B cell (primary cell): Measurements from ENCODE around the gene AGXT2. TPM values are rescaled to one million over a fixed set of nuclear protein-coding genes. Genes with fewer than 3 reads are reported as not detected.

Experiments used
- ATAC-seq: fragments of 200-7000 bp; cut with Tn5 transposase; one replicate; pipeline ENCODE4 v1.10.0; 2021; ENCODE audit warnings: low read depth, mild to moderate bottlenecking, moderate number of reproducible peaks, moderate library complexity
- CTCF ChIA-PET: fragments of 350-600 bp; sonication (Branson Sonifier 250); formaldehyde crosslinking; loops from one replicate; lab custom pipeline; 2021; ENCODE audit warnings: antibody characterized with exemption, inconsistent platforms; lab: Charles Lee
- POLR2A ChIA-PET: fragments of 350-600 bp; sonication (Branson Sonifier 250); formaldehyde crosslinking; loops from one replicate; lab custom pipeline; 2021; ENCODE audit warnings: antibody characterized with exemption; lab: Charles Lee
- DNase-seq: peaks from one replicate; pipeline ENCODE4 v3.0.0; 2013
- H2AFZ ChIP-seq: 2 replicates; pipeline ENCODE4 v1.6.1; 2012; ENCODE audit warnings: mild to moderate bottlenecking, low read depth, low read length; ENCODE audit not compliant: insufficient read depth, poor library complexity, severe bottlenecking
- H3K27ac ChIP-seq, 2 donors: 1 replicate in 1 of 2; 2 replicates in 1 of 2; pipeline ENCODE4 v1.5.1; 2012 to 2013; ENCODE audit warnings: low read length in 2 of 2, mild to moderate bottlenecking in 2 of 2, moderate library complexity in 1 of 2
- H3K27me3 ChIP-seq, 4 experiments: fragments of 200-600 bp in 1 of 4; sonication (generic) in 1 of 4; replicated peaks in 1 of 4; 1 replicate in 2 of 4; 2 replicates in 2 of 4; pipeline versions ENCODE4 v1.6.1 to v1.7.0; 2013 to 2016; ENCODE audit warnings: low read length in 3 of 4, mild to moderate bottlenecking in 2 of 4, mixed read lengths in 1 of 4, moderate library complexity in 1 of 4; ENCODE audit not compliant: insufficient read depth in 4 of 4, control insufficient read depth in 3 of 4; ENCODE audit errors: control extremely low read depth in 1 of 4
- H3K36me3 ChIP-seq, 2 experiments: replicated peaks in 1 of 2; 1 replicate in 1 of 2; 2 replicates in 1 of 2; pipeline versions ENCODE4 v1.6.1 to v1.7.1; 2013; ENCODE audit warnings: low read length in 1 of 2; ENCODE audit not compliant: insufficient read depth in 2 of 2, control insufficient read depth in 1 of 2; ENCODE audit errors: control extremely low read depth in 1 of 2, extremely low read depth in 1 of 2
- H3K4me1 ChIP-seq, 2 donors: fragments of 200-600 bp in 1 of 2; sonication (generic) in 1 of 2; 1 replicate in 1 of 2; 2 replicates in 1 of 2; pipeline versions ENCODE4 v1.5.1 to v1.6.1; 2013 to 2017; ENCODE audit warnings: low read length in 2 of 2; ENCODE audit not compliant: control insufficient read depth in 2 of 2, insufficient read depth in 2 of 2
- H3K4me2 ChIP-seq: replicated peaks from 2 replicates; pipeline ENCODE3; 2012; ENCODE audit warnings: mild to moderate bottlenecking, low read depth, low read length; ENCODE audit not compliant: poor library complexity, severe bottlenecking
- H3K4me3 ChIP-seq, 5 experiments: fragments of 200-600 bp in 1 of 5; sonication (generic) in 1 of 5; 1 replicate in 3 of 5; 2 replicates in 2 of 5; pipeline versions ENCODE4 v1.5.1 to v1.7.0; 2011 to 2016; ENCODE audit warnings: low read length in 4 of 5, mild to moderate bottlenecking in 4 of 5, low read depth in 2 of 5, control low read depth in 1 of 5, moderate library complexity in 1 of 5; ENCODE audit not compliant: insufficient read depth in 1 of 5; ENCODE audit errors: control extremely low read depth in 1 of 5, extremely low read depth in 1 of 5
- H3K79me2 ChIP-seq: fragments of 200-600 bp; sonication (generic); one replicate; pipeline ENCODE4 v1.6.0; 2016; ENCODE audit warnings: low read length; ENCODE audit not compliant: control insufficient read depth, insufficient read depth
- H3K9ac ChIP-seq: fragments of 200-600 bp; sonication (generic); 2 replicates; pipeline ENCODE4 v1.6.1; 2017; ENCODE audit warnings: mild to moderate bottlenecking, low read length, moderate library complexity
- H3K9me3 ChIP-seq, 3 donors: one replicate each; pipeline versions ENCODE4 v1.6.1 to v1.7.1; 2013; ENCODE audit warnings: low read length in 2 of 3; ENCODE audit not compliant: control insufficient read depth in 2 of 3, insufficient read depth in 1 of 3; ENCODE audit errors: control extremely low read depth in 1 of 3
- H4K20me1 ChIP-seq: 2 replicates; pipeline ENCODE4 v1.6.0; 2012; ENCODE audit warnings: mild to moderate bottlenecking, low read length; ENCODE audit not compliant: insufficient read depth, control insufficient read depth, poor library complexity, severe bottlenecking
- H3K27ac Mint-ChIP-seq: one replicate; pipeline ENCODE4 v1.8.0; 2021; ENCODE audit warnings: mixed read lengths
- H3K27me3 Mint-ChIP-seq: one replicate; pipeline ENCODE4 v1.8.0; 2021; ENCODE audit warnings: mixed read lengths
- H3K4me1 Mint-ChIP-seq: one replicate; pipeline ENCODE4 v1.8.0; 2021; ENCODE audit warnings: mixed read lengths
- H3K4me3 Mint-ChIP-seq: one replicate; pipeline ENCODE4 v1.8.0; 2021; ENCODE audit warnings: mixed read lengths
- H3K9me3 Mint-ChIP-seq: one replicate; pipeline ENCODE4 v1.8.0; 2022; ENCODE audit warnings: mixed read lengths; ENCODE audit not compliant: insufficient read depth
- EZH2 ChIP-seq: IDR thresholded peaks from 2 replicates; pipeline ENCODE4 v1.6.1; 2012; ENCODE audit warnings: borderline replicate concordance, low read depth, mild to moderate bottlenecking, moderate library complexity, low read length; ENCODE audit not compliant: insufficient read depth, poor library complexity, severe bottlenecking
- WGBS: methylation state at CpG from one replicate; pipeline ENCODE4 v1.1.5; 2013; ENCODE audit warnings: missing lambda C conversion rate; ENCODE audit not compliant: insufficient coverage; 5-methylcytosine and 5-hydroxymethylcytosine counted together
- intact Hi-C: fragments of 100-400 bp; cut with micrococcal nuclease; formaldehyde crosslinking; loops from one replicate; pipeline ENCODE4 v1.10.0; 2022
- polyA plus RNA-seq: library from polyadenylated mRNA; depleted of rRNA; stranded (reverse); fragments of >200 nt; gene quantifications from 2 replicates; pipeline ENCODE4 v1.2.3, GENCODE V29; 2012
- total RNA-seq, 2 donors: library from RNA; stranded (reverse); fragments of 120-200 nt in 1 of 2; gene quantifications; 1 replicate in 1 of 2; 2 replicates in 1 of 2; pipeline versions ENCODE4 v1.2.3 to v1.2.4, GENCODE V29; 2013 to 2022
- TF ChIP-seq, protein P1 (sequence below): fragments of 200-600 bp; IDR thresholded peaks from one replicate; pipeline ENCODE4 v1.8.0; 2022; ENCODE audit warnings: antibody characterized with exemption, mild to moderate bottlenecking

AGXT2 gene
- total and polyA plus RNA-seq, 2 donors (not counting 1 experiment from before 2014, with no cell fraction given) = not detected

DNA sequence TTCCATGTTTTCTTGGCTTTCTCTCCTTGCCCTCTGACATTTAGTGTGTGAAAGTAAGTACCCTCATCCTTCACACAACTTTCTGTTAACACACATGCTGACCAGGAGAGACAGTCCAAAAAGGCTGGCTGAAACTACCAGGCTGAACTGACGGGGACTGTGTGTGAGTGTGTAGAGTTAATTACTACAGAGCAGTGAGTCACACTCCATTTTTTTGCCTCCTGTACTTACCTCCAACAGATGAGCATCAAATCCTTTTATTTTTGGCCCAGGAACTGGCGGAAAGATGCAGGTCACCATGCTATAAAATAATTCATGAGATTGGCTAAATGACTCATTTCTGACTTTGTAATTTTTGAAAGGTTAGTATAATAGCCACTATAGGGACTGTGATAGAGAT is 20.2 kb upstream of the AGXT2 start:
- H2AFZ ChIP-seq = no peak overlapping the region
- POLR2A ChIA-PET = no interaction called here
- H3K79me2 ChIP-seq = no peaks in the 10 kb centered on the region
- H3K27me3 ChIP-seq = no peaks in the 10 kb centered on the region
- no CpG with 5 or more reads among the region's 2 CpGs for WGBS
- H3K9me3 ChIP-seq = no peaks in the 10 kb centered on the region
- no peak overlapping the region for H3K27ac Mint-ChIP-seq
- no peaks in the 10 kb centered on the region for H4K20me1 ChIP-seq
- intact Hi-C loops = no loop called here
- no peaks in the 10 kb centered on the region for H3K9me3 Mint-ChIP-seq
- DNase-seq (no peak), ATAC-seq (no peak)
- H3K36me3 ChIP-seq = no peaks in the 10 kb centered on the region
- H3K4me1 Mint-ChIP-seq = peaks cover 13% of the 10 kb centered on the region
- no peak overlapping the region for H3K4me3 Mint-ChIP-seq
- H3K9ac ChIP-seq = no peak overlapping the region
- CTCF ChIA-PET = interaction anchor here (0.7 to 1.5 kb wide), 2 partner anchors 23 to 950 kb away, joined by 3 to 5 read pairs; no protein-coding TSS in a partner anchor
- no peak overlapping the region for H3K4me2 ChIP-seq
- H3K4me3 ChIP-seq = no peak overlapping the region
- H3K27ac ChIP-seq = no peak overlapping the region
- TF ChIP-seq, protein P1, sequence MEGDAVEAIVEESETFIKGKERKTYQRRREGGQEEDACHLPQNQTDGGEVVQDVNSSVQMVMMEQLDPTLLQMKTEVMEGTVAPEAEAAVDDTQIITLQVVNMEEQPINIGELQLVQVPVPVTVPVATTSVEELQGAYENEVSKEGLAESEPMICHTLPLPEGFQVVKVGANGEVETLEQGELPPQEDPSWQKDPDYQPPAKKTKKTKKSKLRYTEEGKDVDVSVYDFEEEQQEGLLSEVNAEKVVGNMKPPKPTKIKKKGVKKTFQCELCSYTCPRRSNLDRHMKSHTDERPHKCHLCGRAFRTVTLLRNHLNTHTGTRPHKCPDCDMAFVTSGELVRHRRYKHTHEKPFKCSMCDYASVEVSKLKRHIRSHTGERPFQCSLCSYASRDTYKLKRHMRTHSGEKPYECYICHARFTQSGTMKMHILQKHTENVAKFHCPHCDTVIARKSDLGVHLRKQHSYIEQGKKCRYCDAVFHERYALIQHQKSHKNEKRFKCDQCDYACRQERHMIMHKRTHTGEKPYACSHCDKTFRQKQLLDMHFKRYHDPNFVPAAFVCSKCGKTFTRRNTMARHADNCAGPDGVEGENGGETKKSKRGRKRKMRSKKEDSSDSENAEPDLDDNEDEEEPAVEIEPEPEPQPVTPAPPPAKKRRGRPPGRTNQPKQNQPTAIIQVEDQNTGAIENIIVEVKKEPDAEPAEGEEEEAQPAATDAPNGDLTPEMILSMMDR = no peak
- no peak for TF ChIP-seq EZH2
- peaks cover 5 to 7% of the 10 kb centered on the region in 2 donors for H3K4me1 ChIP-seq
- peaks cover 2% of the 10 kb centered on the region for H3K27me3 Mint-ChIP-seq

DNA sequence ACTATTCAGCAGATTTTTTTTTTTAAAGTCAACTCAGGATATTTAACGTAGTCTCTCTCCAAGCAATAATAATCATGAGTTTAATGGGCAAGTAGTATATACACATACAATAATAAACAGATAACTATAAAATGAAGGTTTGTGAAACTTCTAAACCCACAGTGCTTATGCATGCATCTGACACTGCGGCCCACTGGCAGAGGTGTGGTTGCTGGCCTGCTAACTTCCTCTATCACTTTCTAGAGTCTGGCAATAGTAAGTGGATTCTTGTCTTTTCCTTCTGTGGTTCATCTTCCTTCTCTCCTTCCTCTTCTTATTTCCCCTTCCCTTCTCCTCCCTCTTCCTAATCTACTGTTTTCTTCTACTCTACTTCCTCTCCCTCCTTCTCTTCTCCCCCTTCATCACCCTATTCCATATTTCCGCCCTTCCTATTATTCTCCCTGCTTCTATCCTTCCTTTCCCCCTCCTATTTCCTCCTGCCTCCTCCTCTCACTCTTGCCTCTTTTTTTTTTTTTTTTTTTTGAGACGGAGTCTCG is 18.6 kb upstream of the AGXT2 start:
- no peaks in the 10 kb centered on the region for H4K20me1 ChIP-seq
- WGBS = 65% methylated on average over 2 of the region's 5 CpGs
- H3K4me3 ChIP-seq = no peak overlapping the region
- no peak overlapping the region for H3K4me3 Mint-ChIP-seq
- ATAC-seq = no peak
- no peaks in the 10 kb centered on the region for H3K27me3 Mint-ChIP-seq
- H3K27ac ChIP-seq = no peak overlapping the region
- no peaks in the 10 kb centered on the region for H3K79me2 ChIP-seq
- no peaks in the 10 kb centered on the region for H3K9me3 Mint-ChIP-seq
- intact Hi-C loops = no loop called here
- POLR2A ChIA-PET = no interaction called here
- CTCF ChIA-PET = no interaction called here
- no peak overlapping the region for H3K4me2 ChIP-seq
- H3K9ac ChIP-seq = no peak overlapping the region
- no peak overlapping the region for H2AFZ ChIP-seq
- peak; percentile 12 for DNase-seq
- TF ChIP-seq, protein P1 = no peak
- no peak for TF ChIP-seq EZH2
- peaks cover 13% of the 10 kb centered on the region for H3K4me1 Mint-ChIP-seq
- no peaks in the 10 kb centered on the region for H3K9me3 ChIP-seq
- H3K27me3 ChIP-seq = no peaks in the 10 kb centered on the region
- peaks cover 5 to 7% of the 10 kb centered on the region in 2 donors for H3K4me1 ChIP-seq
- no peaks in the 10 kb centered on the region for H3K36me3 ChIP-seq
- H3K27ac Mint-ChIP-seq = no peak overlapping the region
